ENCODE data around the gene SNCG. TPM values are rescaled to one million over a fixed set of nuclear protein-coding genes. Genes with fewer than 3 reads are reported as not detected.

Gene SNCG
- total RNA-seq, 1 experiment from 2014 or later, result not detected

DNA sequence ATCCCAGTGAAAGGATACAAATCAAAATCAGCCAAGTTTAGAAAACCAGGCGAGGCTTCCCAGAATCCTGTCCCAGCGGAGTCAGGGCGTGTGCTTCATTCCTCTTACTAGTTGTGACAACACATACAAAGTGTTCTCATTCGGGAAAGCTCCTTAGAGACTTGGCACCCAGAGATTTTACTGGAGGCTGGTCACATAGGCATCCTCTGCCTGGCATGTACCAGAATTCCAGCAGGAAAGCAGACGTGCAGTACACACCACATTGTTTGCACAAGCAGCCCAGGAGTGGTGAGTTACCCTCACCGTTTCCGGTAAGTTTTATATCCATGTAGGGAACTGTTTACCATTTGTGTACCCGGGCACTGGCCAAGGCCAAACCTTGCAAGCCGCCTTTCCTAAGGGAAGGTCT is 35.8 kb upstream of the SNCG start:
- CTCF ChIA-PET, result no interaction called here
- H3K9me3 ChIP-seq (ENCODE audit: low read depth, low read length, poor library complexity, severe bottlenecking), result no peaks in the 10 kb centered on the region

GRCh38 chr10:86929468-86930380 is 28.7 kb upstream of the SNCG start:
- H3K4me3 ChIP-seq (ENCODE audit: low read depth, low read length, poor library complexity, severe bottlenecking), result no peak overlapping the region
- H3K9me3 ChIP-seq (ENCODE audit: low read depth, low read length, poor library complexity, severe bottlenecking), result no peaks in the 10 kb centered on the region
- H3K4me1 ChIP-seq (ENCODE audit: insufficient read depth, low read length, poor library complexity, severe bottlenecking), result no peaks in the 10 kb centered on the region
- H3K27ac ChIP-seq (ENCODE audit: low read depth, low read length, poor library complexity, severe bottlenecking), result no peak overlapping the region
- ChIA-PET POLR2A (ENCODE audit: low non-redundant PET) (no interaction called here), CTCF (no interaction called here)
- peaks cover 54% of the 10 kb centered on the region for H3K36me3 ChIP-seq (ENCODE audit: insufficient read depth, low read length, poor library complexity, severe bottlenecking)
- DNase-seq (ENCODE audit: low spot score), result no peak
- TF ChIP-seq, protein P1, sequence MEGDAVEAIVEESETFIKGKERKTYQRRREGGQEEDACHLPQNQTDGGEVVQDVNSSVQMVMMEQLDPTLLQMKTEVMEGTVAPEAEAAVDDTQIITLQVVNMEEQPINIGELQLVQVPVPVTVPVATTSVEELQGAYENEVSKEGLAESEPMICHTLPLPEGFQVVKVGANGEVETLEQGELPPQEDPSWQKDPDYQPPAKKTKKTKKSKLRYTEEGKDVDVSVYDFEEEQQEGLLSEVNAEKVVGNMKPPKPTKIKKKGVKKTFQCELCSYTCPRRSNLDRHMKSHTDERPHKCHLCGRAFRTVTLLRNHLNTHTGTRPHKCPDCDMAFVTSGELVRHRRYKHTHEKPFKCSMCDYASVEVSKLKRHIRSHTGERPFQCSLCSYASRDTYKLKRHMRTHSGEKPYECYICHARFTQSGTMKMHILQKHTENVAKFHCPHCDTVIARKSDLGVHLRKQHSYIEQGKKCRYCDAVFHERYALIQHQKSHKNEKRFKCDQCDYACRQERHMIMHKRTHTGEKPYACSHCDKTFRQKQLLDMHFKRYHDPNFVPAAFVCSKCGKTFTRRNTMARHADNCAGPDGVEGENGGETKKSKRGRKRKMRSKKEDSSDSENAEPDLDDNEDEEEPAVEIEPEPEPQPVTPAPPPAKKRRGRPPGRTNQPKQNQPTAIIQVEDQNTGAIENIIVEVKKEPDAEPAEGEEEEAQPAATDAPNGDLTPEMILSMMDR (conservative IDR thresholded peaks at IDR 0.05; ENCODE audit: low read depth, low read length), result no peak
- no peak for TF ChIP-seq EZH2 (IDR thresholded peaks at IDR 0.05; ENCODE audit: borderline replicate concordance, low read depth, low read length, poor library complexity, severe bottlenecking)
- BruUV-seq (replicated peaks), result no TSS peak
- no peaks in the 10 kb centered on the region for H3K27me3 ChIP-seq (replicated peaks; ENCODE audit: insufficient read depth, low read depth, low read length, poor library complexity)
- intact Hi-C loops (cut with micrococcal nuclease; ENCODE audit: unreplicated experiment), result no loop called here

More for the DNA sequence above, 35.8 kb upstream of the SNCG start:
- Histone ChIP-seq H3K4me1 (ENCODE audit: insufficient read depth, low read length, poor library complexity, severe bottlenecking) (peaks cover 7% of the 10 kb centered on the region), H3K27me3 (replicated peaks; ENCODE audit: insufficient read depth, low read depth, low read length, poor library complexity) (no peaks in the 10 kb centered on the region), H3K4me3 (ENCODE audit: low read depth, low read length, poor library complexity, severe bottlenecking) (no peak overlapping the region), H3K36me3 (ENCODE audit: insufficient read depth, low read length, poor library complexity, severe bottlenecking) (peaks cover 83% of the 10 kb centered on the region), H3K27ac (ENCODE audit: low read depth, low read length, poor library complexity, severe bottlenecking) (no peak overlapping the region)
- BruUV-seq (replicated peaks), result no TSS peak
- POLR2A ChIA-PET (ENCODE audit: low non-redundant PET), result no interaction called here
- no peak for DNase-seq (ENCODE audit: low spot score)
- intact Hi-C loops (cut with micrococcal nuclease; ENCODE audit: unreplicated experiment), result no loop called here
- TF ChIP-seq EZH2 (IDR thresholded peaks at IDR 0.05; ENCODE audit: borderline replicate concordance, low read depth, low read length, poor library complexity, severe bottlenecking), result no peak
- TF ChIP-seq, protein P1 (conservative IDR thresholded peaks at IDR 0.05; ENCODE audit: low read depth, low read length), result no peak

GRCh38 chr10:86931872-86932271 is 26.5 kb upstream of the SNCG start:
- BruUV-seq (replicated peaks), result no TSS peak
- no peak for DNase-seq (ENCODE audit: low spot score)
- no peak for TF ChIP-seq EZH2 (IDR thresholded peaks at IDR 0.05; ENCODE audit: borderline replicate concordance, low read depth, low read length, poor library complexity, severe bottlenecking)
- TF ChIP-seq, protein P1 (conservative IDR thresholded peaks at IDR 0.05; ENCODE audit: low read depth, low read length), result no peak
- Histone ChIP-seq H3K4me1 (ENCODE audit: insufficient read depth, low read length, poor library complexity, severe bottlenecking) (no peaks in the 10 kb centered on the region), H3K4me3 (ENCODE audit: low read depth, low read length, poor library complexity, severe bottlenecking) (no peak overlapping the region), H3K9me3 (ENCODE audit: low read depth, low read length, poor library complexity, severe bottlenecking) (no peaks in the 10 kb centered on the region), H3K27ac (ENCODE audit: low read depth, low read length, poor library complexity, severe bottlenecking) (no peak overlapping the region), H3K27me3 (replicated peaks; ENCODE audit: insufficient read depth, low read depth, low read length, poor library complexity) (no peaks in the 10 kb centered on the region), H3K36me3 (ENCODE audit: insufficient read depth, low read length, poor library complexity, severe bottlenecking) (peaks cover 35% of the 10 kb centered on the region)
- intact Hi-C loops (cut with micrococcal nuclease; ENCODE audit: unreplicated experiment), result no loop called here
- POLR2A ChIA-PET (ENCODE audit: low non-redundant PET), result no interaction called here
- CTCF ChIA-PET, result no interaction called here

Data from A673 (cell line).